Fibroblast of lung (primary cell): Measurements from ENCODE around the gene CEMIP.

Experiments
- CTCF ChIP-seq, 2 donors: IDR thresholded peaks in 1 of 2; conservative IDR thresholded peaks in 1 of 2; 1 replicate in 1 of 2; 2 replicates in 1 of 2; pipeline ENCODE4 v1.5.1; 2011 to 2012; ENCODE audit warnings: low read length in 2 of 2, control low read depth in 1 of 2, inconsistent platforms in 1 of 2, low read depth in 1 of 2, mild to moderate bottlenecking in 1 of 2
- EZH2 ChIP-seq: IDR thresholded peaks from 2 replicates; pipeline ENCODE4 v1.5.1; 2012; ENCODE audit warnings: low read length, control low read depth, mild to moderate bottlenecking; ENCODE audit errors: missing control alignments

GRCh38 chr15:80904998-80905397, 125.8 kb downstream of the CEMIP start:
- TF ChIP-seq CTCF (conservative IDR thresholded peaks at IDR 0.05 in 1 of 2, IDR thresholded peaks at IDR 0.05 in 1 of 2; ENCODE audit: low read depth in 1 of 2, low read length in 2 of 2) (no peak), EZH2 (no peak)
